ENCODE measurements around the gene GNAQ. TPM values are rescaled to one million over a fixed set of nuclear protein-coding genes. Genes with fewer than 3 reads are reported as not detected.
"Not testable (repeated sequence)": the region's sequence is repeated elsewhere in the genome, so short reads cannot be mapped to it uniquely, and the experiment has no call there.

GNAQ gene
- total RNA-seq, 1 donor from 2014 or later: 21.3 TPM

GRCh38 chr9:77705636-77706035 is 326.0 kb downstream of the GNAQ start:
- no peaks in the 10 kb centered on the region for H3K36me3 ChIP-seq (ENCODE audit: control insufficient read depth, insufficient read depth, low read length)
- no peak for TF ChIP-seq CTCF (IDR thresholded peaks at IDR 0.05; ENCODE audit: insufficient read depth, low read length, severe bottlenecking)
- no peak for FAIRE-seq
- DNase-seq (ENCODE audit: low read depth): no peak
- H3K4me3 ChIP-seq (ENCODE audit: low read depth, low read length): no peak overlapping the region
- H3K27me3 ChIP-seq (ENCODE audit: control insufficient read depth, insufficient read depth, low read length): no peaks in the 10 kb centered on the region

- DNase-seq (ENCODE audit: low read depth); FAIRE-seq; H3K27me3 ChIP-seq (ENCODE audit: control insufficient read depth, insufficient read depth, low read length); H3K36me3 ChIP-seq (ENCODE audit: control insufficient read depth, insufficient read depth, low read length); H3K4me3 ChIP-seq (ENCODE audit: low read depth, low read length): not testable (repeated sequence)
These were observed 328.9 kb downstream of the GNAQ start for GRCh38 chr9:77702521-77703390.

GRCh38 chr9:77697238-77697984 is 334.2 kb downstream of the GNAQ start:
- Histone ChIP-seq H3K36me3 (ENCODE audit: control insufficient read depth, insufficient read depth, low read length) (no peaks in the 10 kb centered on the region), H3K27me3 (ENCODE audit: control insufficient read depth, insufficient read depth, low read length) (no peaks in the 10 kb centered on the region), H3K4me3 (ENCODE audit: low read depth, low read length) (no peak overlapping the region)
- FAIRE-seq: no peak
- peak; percentile 96 for DNase-seq (ENCODE audit: low read depth)
- TF ChIP-seq CTCF (IDR thresholded peaks at IDR 0.05; ENCODE audit: insufficient read depth, low read length, severe bottlenecking): no peak

- H3K27me3 ChIP-seq (ENCODE audit: control insufficient read depth, insufficient read depth, low read length); DNase-seq (ENCODE audit: low read depth); FAIRE-seq; H3K4me3 ChIP-seq (ENCODE audit: low read depth, low read length); H3K36me3 ChIP-seq (ENCODE audit: control insufficient read depth, insufficient read depth, low read length): not testable (repeated sequence)
These were observed 340.9 kb downstream of the GNAQ start for GRCh38 chr9:77690723-77691122.

- not testable (repeated sequence) for H3K4me3 ChIP-seq (ENCODE audit: low read depth, low read length); DNase-seq (ENCODE audit: low read depth); H3K36me3 ChIP-seq (ENCODE audit: control insufficient read depth, insufficient read depth, low read length); H3K27me3 ChIP-seq (ENCODE audit: control insufficient read depth, insufficient read depth, low read length); FAIRE-seq
These were observed 341.5 kb downstream of the GNAQ start for GRCh38 chr9:77690119-77690518.

GRCh38 chr9:77687737-77688136 is 343.9 kb downstream of the GNAQ start:
- H3K27me3 ChIP-seq (ENCODE audit: control insufficient read depth, insufficient read depth, low read length); FAIRE-seq; H3K36me3 ChIP-seq (ENCODE audit: control insufficient read depth, insufficient read depth, low read length); DNase-seq (ENCODE audit: low read depth); H3K4me3 ChIP-seq (ENCODE audit: low read depth, low read length): not testable (repeated sequence)

- Histone ChIP-seq H3K36me3 (ENCODE audit: control insufficient read depth, insufficient read depth, low read length) (no peaks in the 10 kb centered on the region), H3K27me3 (ENCODE audit: control insufficient read depth, insufficient read depth, low read length) (no peaks in the 10 kb centered on the region), H3K4me3 (ENCODE audit: low read depth, low read length) (no peak overlapping the region)
- no peak for TF ChIP-seq CTCF (IDR thresholded peaks at IDR 0.05; ENCODE audit: insufficient read depth, low read length, severe bottlenecking)
- DNase-seq (ENCODE audit: low read depth) (no peak), FAIRE-seq (no peak)
These were observed 351.0 kb downstream of the GNAQ start for GRCh38 chr9:77680581-77680980.

Measured in bronchial epithelial cell (primary cell).